HG03139 (cell line): Measurements from ENCODE around the gene DDX42.

Experiments used
- ATAC-seq: cut with Tn5 transposase; IDR thresholded peaks from one replicate; pipeline ENCODE4 v1.9.1; 2021; ENCODE audit not compliant: unreplicated experiment

The DDX42 gene

GRCh38 chr17:63774141-63774968 lies at the start of gene DDX42:
Gene DDX42 (plus strand): TSS chr17:63774170. CDS start chr17:63787050, 12,880 bp downstream.
- peak; percentile 1 for ATAC-seq

- ATAC-seq: no peak
Observed at GRCh38 chr17:63735691-63736090, 38.3 kb upstream of the DDX42 start.

GRCh38 chr17:63740464-63741142 lies 33.4 kb upstream of the DDX42 start:
- no peak for ATAC-seq

- peak; percentile 10 for ATAC-seq
Observed at GRCh38 chr17:63741143-63741407, 32.9 kb upstream of the DDX42 start.

- ATAC-seq: peak; percentile 90
Observed at GRCh38 chr17:63741408-63742173, 32.4 kb upstream of the DDX42 start, which contains the start of gene STRADA. Gene STRADA (minus strand): TSS chr17:63741799. CDS start chr17:63728369, 13,430 bp downstream.

GRCh38 chr17:63751806-63752205 lies 22.2 kb upstream of the DDX42 start:
- ATAC-seq: no peak

GRCh38 chr17:63752707-63753106 lies 21.3 kb upstream of the DDX42 start:
- no peak for ATAC-seq

GRCh38 chr17:63753215-63753614 lies 20.8 kb upstream of the DDX42 start:
- ATAC-seq: no peak

- no peak for ATAC-seq
Observed at GRCh38 chr17:63754046-63754445, 19.9 kb upstream of the DDX42 start.

GRCh38 chr17:63758428-63758827 lies 15.5 kb upstream of the DDX42 start:
- ATAC-seq: no peak

GRCh38 chr17:63760771-63761539 lies 13.0 kb upstream of the DDX42 start:
- ATAC-seq: no peak

GRCh38 chr17:63762161-63763078 lies 11.6 kb upstream of the DDX42 start:
- no peak for ATAC-seq

GRCh38 chr17:63764716-63765115 lies 9.3 kb upstream of the DDX42 start:
- no peak for ATAC-seq

GRCh38 chr17:63766754-63767153 lies 7.2 kb upstream of the DDX42 start:
- no peak for ATAC-seq

- ATAC-seq: no peak
Observed at GRCh38 chr17:63768433-63768832, 5.5 kb upstream of the DDX42 start.

- ATAC-seq: no peak
Observed at GRCh38 chr17:63772801-63773271, 1.1 kb upstream of the DDX42 start.

- peak; percentile 84 for ATAC-seq
Observed at GRCh38 chr17:63773272-63774140, 464 bp upstream of the DDX42 start, which contains the start of gene CCDC47. Gene CCDC47 (minus strand): TSS chr17:63773597. CDS start chr17:63766175, 7,422 bp downstream.

GRCh38 chr17:63774969-63775265 lies 947 bp downstream of the DDX42 start:
- no peak for ATAC-seq

GRCh38 chr17:63775420-63775819 lies 1.4 kb downstream of the DDX42 start:
- ATAC-seq: no peak
